Stimulated activated CD8-positive, alpha-beta memory T cell treated with anti-CD3 and anti-CD28 coated beads, Interleukin-4, amount 100 ng/mL, for 4 hours (primary cell): ENCODE measurements around the gene GAN.

Experiments
- DNase-seq, 2 donors: peaks; one replicate each; pipeline ENCODE4 v3.0.0-alpha.2; 2020; ENCODE audit warnings: low read depth in 2 of 2, low spot score in 1 of 2

The GAN gene

DNA sequence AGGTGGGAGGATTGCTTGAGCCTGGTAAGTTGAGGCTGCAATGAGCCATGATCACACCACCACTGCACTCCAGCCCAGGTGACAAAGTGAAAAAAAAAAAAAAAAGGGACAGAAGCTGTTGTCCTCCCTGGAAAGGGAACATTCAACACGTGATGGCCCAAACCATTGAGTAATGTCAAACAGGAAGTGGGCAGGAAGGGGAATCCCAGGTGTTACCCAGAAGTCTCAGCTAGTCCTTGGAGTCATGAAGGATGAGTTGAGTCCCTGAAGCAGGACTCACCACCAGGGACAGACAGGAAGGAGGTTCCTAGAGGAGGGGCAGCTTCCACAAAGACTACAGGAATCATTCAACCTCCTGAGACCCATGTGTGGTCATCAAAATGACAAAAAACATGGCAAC is 110.0 kb downstream of the GAN start:
- DNase-seq: no peak

DNA sequence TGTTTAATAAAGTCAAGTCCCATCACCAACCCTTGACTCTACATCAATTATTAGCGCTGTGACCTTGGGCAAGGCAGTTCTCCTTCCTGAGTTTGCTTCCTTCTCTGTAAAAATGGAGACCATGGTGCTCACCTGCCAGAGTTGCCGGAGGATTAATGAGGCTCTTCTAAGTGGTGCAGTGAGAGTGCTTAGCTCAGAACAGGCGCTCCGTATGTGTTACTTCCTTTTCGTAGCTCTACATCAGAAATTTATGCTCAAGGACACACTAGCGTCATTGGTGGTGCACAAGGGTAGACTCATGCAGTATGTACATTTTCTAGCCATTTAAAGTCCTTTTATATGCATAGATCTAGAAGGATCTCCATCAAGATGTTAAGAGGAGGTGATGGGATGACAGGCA is 112.5 kb downstream of the GAN start:
- DNase-seq: no peak

DNA sequence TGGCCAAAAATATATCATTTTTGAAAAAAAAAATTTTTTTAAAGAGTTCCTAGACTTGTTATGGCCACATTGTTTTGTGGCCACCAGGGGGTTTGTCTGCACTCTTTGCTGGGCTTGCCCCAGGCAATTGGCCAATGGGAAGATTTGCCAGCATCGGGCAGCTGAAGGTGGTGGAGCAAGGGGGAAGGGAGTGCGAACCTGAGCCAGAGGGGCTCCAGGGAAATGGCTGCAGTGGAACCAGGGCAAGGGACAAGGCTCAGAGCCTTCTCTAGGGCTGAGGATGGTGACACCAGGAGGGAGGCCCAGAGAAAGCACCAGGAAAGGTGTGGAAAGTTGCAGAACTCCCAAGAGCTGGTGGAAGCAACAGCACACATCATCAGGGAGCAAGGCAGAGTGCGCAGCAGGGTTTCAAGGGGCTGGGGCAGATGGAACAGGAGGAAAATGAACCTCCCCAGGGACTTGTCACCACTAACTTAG is 114.3 kb downstream of the GAN start:
- no peak for DNase-seq

DNA sequence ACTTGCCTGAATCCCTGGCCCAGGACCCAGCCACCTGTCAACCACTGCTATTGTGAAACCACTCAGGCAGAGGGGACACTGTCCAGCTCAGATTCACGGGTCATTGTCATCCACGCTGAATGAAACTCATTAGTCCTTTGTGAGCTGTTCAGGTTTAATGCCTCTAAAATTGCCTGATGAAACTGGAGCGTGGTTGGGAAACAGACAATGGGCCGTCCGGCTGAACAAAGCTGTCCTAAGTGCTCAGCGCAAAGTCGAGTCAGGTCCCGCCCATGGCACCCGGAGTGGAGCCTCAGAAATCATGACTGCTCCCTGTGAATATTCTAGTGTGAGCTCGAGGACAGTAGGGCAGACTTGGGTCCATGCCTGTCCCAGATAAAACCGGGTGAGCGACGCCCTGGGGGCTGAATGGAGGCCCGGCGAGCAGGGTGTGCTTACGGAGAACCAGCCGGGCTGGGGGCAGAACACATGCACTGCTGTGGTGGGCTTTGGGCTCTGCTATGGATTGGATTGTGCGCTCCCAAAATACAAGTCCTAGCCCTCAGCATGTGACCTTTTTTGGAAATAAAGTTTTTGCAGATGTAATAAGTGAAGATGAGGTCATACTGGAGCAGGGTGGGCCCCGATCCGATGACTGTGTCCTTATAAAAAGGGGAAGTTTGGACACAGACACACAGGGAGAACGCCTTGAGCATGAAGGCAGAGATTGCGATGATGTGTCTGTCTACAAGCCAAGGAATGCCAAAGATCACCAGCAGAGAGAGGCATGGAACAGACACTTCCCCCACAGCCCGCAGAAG is 117.0 kb downstream of the GAN start:
- no peak for DNase-seq

DNA sequence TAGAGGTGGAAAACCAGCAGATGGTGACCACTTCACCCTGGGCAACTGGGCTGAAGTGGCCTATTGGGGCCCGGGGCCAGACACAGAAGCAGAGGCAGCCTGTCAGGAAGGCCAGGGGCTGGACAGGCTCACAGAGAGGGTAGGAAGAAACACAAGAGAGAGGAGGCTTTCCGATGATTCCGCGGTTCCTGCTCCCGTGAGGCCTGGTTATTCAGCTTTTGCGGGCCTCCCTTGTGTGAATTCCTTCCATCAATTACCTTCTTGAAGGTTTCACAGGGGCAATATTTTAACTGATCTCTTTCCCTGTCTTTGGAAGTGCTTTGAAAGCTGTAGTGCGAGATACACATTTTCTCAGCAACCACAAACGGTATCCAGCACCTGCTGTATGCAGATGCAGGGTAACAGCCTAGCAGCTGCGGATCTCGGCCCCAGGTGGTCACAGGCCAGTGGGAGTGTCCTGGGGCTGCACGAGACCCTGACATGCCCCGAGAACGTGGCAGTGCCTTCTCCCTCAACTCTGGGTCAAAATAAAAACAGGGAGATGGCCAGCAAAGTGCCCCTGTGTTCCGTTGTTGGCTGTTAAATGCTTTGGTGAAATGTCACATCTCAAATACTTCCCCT is 118.3 kb downstream of the GAN start:
- DNase-seq: no peak

DNA sequence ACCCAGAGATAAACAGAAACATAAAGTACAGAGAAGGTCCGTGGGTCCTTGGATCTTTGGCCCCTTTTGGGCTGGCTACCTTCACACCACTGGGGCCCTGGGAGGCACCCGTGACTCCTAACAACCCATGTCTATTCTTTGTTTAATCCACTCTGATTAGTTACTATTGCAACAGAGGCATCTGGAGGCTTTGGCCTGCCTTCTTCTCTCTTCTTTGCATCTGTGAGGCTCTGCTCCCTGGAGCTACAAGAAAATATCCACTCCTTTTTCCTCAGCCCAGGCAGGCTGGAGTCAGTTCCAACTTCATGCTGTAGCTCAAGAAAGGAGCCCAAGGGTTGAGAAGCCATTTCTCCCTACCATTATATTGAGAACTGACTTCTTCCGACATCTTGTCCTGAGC is 120.3 kb downstream of the GAN start:
- no peak for DNase-seq

DNA sequence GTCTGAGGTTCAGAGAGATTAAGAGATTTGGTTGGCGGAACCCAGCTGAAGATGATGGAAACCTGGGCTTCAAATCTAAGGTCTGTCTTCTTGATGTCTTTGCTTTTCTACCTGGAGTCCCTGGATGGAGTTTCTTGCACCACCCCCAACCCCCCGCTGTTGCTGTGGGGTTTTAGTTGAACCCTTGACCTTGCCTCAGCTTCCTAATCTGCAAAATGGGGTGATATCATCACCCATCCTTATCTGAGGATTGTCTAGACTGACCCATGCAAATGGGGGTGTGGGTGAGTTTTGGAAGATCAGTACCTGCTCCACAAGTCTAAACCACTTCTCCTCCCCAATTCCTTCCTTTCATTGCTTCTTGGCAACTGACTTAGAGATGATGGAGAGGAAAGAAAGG is 120.8 kb downstream of the GAN start:
- DNase-seq: no peak

DNA sequence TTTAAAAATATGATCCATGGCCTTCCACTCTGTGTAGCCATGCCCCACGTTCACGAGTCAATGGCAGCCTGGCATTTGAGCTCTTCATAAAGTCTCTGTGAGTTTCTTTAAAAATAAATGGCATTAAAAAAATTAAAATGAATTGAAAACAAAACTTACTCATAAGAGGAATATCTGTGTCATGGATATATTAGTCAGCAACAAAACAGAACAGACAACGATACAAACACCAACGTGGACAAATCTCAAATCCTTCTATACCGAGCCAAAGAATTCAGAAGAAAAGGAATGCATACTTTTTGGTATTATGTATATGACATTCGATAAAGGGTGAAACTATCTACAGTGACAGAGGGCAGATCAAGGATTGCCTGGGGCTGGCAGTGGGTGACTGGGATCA is 121.6 kb downstream of the GAN start:
- no peak for DNase-seq

DNA sequence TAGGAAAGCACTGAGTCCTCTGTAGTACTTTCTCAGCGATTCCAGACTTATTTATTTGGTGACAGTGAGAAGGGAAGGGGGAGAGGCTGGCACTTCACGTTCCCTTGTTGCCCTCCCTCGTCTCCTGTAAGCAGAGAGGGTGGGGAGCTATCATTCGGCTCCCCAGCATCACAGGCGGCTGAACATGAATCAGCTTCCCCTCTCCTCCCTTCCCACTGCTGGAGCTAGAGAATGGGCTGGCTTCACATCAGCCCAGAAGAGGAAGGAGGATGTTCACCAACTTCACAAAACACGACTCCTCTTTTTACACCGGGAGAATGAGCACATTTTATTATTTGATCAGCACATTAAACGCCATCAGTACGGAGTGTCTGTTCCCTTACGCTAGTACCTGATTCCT is 123.1 kb downstream of the GAN start:
- DNase-seq: no peak
